Skeletal muscle cell (primary cell): ENCODE data around the gene TREM1.

Experiments
- DNase-seq: peaks from one replicate; pipeline ENCODE4 v3.0.0-alpha.2; 2010; ENCODE audit warnings: low read depth
- H3K4me3 ChIP-seq: 2 replicates; pipeline ENCODE4 v1.5.1; 2011; ENCODE audit warnings: low read depth, mild to moderate bottlenecking, control low read depth, low read length, moderate library complexity

Gene TREM1

DNA sequence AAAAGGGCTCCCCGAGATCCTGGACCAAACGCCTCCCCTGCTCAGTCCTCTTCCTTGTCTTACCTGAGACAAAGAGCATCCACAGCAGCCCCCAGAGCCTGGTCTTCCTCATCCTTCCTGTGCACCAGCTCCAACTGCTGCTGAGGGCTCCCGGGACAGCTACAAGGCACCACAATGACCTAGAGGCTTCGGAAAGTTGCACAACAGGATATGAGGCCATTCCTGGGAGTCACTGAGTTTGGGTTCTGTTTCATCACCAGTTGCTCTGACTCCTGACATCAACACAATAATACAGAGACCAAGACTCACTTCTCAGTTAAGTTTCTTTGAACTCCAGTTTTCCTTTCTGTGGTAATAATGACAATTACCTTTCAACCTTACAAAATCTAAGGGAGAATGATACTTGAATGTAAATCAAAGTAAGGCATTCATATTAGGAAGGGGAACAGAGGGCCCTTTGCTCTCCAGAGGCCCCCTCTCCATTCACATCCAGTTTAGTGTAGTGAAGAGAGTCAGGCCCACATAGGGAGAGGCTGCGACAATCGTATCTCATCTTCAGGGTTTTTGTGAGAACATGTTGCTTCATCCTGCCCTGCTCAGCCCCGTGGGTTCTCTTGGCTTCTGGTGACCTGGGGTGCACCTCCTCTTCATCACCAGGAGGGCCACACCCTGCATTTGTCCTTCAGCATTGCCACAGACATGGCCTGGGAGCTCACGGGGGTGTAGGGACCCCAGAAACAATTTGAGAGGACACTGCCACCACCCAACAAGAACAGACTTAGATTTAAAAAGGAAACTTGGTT lies at the start of gene TREM1:
Gene TREM1 (minus strand): TSS at position 139 of the 803 bp plus-strand sequence. CDS start 27 bp downstream, at position 112.
- peak; percentile 88 for DNase-seq
- H3K4me3 ChIP-seq, result no peak within 1 kb of the TSS

GRCh38 chr6:41335943-41336342 lies 49.5 kb upstream of the TREM1 start:
- no peak for DNase-seq
- no peak overlapping the region for H3K4me3 ChIP-seq

GRCh38 chr6:41335296-41335695 lies 48.8 kb upstream of the TREM1 start, which contains the start of gene NCR2:
NCR2 (plus strand) TSS chr6:41335608; CDS start chr6:41335877, 269 bp downstream.
- no peak for DNase-seq
- H3K4me3 ChIP-seq, result no peak within 1 kb of the TSS

- no peak for DNase-seq
- no peak overlapping the region for H3K4me3 ChIP-seq
These were observed 48.1 kb upstream of the TREM1 start for GRCh38 chr6:41334482-41335040.

DNA sequence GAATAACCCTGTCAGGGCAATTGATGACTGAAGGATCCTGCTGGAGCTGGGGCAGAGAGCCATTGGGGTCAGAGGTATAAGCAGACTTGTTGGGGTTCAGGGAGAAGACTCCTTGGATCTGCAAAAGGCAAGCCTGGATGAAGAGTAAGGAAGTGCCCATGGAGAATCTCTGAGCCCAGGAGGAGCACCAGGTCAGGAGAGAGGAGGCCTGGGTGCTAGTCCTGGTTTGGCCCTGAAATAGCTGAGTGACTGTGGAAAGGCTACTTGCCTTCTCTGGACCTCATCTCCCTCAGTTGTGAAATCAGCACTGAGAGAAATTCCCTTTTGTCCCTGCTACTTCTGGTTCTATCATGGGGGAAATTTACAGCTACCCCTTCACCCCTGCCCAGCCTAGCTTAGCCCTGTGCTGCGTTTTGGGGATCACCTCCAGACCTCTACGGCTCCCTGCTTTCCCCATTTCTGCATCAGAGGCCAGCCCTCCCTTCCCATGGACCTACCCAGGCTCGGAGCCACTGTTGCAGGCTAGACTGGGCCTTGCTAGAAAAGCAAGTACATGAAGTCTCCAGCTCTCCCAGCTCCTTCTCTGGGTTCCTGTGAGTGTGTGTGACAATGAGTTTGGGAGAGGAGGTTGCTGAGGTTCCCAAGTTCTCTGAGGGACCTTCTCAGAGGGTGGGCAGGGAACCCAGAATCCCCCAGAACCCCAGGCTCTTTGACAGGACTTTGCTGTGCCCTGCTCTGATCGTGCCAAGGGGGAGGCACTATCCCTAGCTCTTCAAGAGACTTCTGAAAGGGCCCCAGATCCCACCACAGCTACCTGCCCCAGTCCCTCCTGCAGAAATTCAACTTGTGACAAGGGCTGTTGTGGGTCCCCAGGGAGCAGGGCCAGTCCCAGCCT lies 46.6 kb upstream of the TREM1 start:
- DNase-seq, result no peak
- no peak overlapping the region for H3K4me3 ChIP-seq

- no peak for DNase-seq
These were observed 45.8 kb upstream of the TREM1 start for GRCh38 chr6:41332241-41332640.

GRCh38 chr6:41331401-41332150 lies 45.1 kb upstream of the TREM1 start:
- H3K4me3 ChIP-seq, result no peak overlapping the region
- no peak for DNase-seq

More at GRCh38 chr6:41332241-41332640, 45.8 kb upstream of the TREM1 start:
- H3K4me3 ChIP-seq, result no peak overlapping the region

- DNase-seq, result no peak
- no peak overlapping the region for H3K4me3 ChIP-seq
These were observed 40.7 kb upstream of the TREM1 start for GRCh38 chr6:41327177-41327576.

GRCh38 chr6:41326092-41326491 lies 39.6 kb upstream of the TREM1 start:
- H3K4me3 ChIP-seq, result no peak overlapping the region
- DNase-seq, result no peak

GRCh38 chr6:41325446-41326066 lies 39.1 kb upstream of the TREM1 start:
- no peak overlapping the region for H3K4me3 ChIP-seq
- DNase-seq, result no peak

DNA sequence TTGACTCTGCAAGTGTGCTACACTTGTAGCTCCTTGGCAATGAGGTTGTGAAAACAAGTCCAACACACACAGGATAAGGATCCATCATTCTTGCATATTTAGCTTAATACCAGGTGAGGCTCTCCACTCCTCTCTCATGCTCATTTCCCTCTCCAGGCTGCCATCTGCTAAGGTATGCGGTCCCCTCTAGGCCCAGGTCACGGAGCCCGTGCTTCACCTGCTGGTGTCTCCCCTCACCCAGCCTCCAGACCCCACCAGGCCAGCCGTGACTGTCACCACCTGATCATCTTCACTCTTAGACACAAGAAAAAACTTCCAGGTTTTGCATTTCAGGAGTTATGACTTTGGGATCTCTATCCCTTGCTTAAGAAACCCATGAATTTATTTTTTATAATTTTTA lies 34.7 kb upstream of the TREM1 start:
- no peak overlapping the region for H3K4me3 ChIP-seq
- no peak for DNase-seq

DNA sequence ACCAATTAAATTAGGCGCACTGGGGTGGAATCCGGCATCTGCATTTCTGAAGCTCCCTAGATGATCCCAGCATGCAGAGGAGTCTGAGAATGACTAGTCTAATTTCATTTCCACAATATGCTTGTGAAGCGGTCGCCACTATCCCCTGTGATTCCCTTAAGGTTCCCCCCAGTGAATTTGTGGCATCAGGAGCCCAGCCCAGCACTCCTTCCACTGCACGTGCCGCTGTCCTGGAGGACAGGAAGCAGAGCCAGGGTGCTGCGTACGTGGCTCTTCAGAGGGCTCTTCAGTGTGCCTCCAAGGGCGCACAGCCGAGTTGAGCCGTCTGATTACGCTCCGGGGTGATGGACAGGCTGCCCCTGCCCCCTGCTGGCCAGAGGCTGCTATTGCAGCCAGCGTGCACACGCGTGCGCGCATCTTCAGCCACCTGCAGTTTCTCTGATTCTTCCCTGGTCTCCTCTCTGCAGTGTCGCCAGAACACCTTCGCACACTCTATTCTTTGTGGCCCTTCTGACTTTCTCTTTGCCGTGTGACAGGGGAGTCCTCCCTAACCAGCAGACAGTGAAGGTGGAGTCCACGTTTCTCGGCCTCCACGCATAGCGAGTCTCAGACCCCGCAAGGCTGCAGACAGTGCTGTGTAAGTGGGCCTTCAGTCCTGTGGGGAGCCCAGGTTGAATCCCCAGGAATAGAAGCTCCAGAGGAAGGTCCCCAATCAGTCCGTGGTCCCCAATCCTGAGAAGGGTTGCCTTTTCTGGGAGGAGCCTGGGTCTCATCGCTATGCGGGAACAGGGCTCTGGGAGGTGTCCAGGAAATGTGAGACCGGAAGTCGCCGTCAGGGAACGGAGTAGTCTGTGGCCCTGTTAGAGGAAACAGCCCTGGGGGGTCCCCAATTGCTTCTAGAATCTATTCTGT lies 32.4 kb upstream of the TREM1 start:
- peak overlapping the region; percentile 41 for H3K4me3 ChIP-seq
- DNase-seq, result peak; percentile 35

GRCh38 chr6:41318261-41318653 lies 31.8 kb upstream of the TREM1 start:
- DNase-seq, result no peak
- peak overlapping the region; percentile 41 for H3K4me3 ChIP-seq

DNA sequence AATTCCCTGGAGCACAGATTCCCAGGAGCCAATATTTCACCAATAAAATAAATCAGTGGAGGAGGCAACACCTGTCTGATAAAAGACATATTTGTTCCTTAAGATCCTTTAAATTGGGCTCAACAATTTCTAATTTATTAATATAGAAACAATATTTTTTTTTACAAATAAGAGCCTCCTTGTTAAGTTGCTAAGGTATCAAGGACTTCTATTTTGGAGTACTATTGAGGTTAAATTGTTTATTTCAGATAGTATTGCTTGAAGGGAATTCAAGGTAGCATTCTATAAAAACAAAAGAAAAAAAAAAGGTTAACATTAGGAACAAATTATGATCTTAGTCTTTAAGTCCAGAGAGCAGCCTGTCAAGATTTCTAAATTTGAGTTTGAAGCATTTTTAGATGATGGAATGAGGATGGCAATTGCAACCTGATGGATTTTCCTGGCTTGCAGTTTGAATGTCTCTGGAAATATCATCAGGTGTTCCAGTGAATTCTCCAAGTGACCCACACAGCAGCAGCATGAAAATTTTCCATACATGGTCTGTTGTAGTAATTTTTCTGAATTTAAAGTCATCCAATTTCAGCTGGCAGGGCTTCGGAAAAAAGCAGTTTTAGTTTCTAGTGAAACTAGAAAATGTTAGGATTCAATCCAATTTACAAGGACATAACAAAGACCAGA lies 29.6 kb upstream of the TREM1 start:
- DNase-seq, result no peak
- no peak overlapping the region for H3K4me3 ChIP-seq

- no peak for DNase-seq
- no peak overlapping the region for H3K4me3 ChIP-seq
These were observed 28.7 kb upstream of the TREM1 start for GRCh38 chr6:41315203-41315602.

GRCh38 chr6:41306187-41306854 lies 19.8 kb upstream of the TREM1 start:
- DNase-seq, result no peak
- H3K4me3 ChIP-seq, result no peak overlapping the region

- no peak for DNase-seq
- H3K4me3 ChIP-seq, result no peak overlapping the region
These were observed 16.2 kb upstream of the TREM1 start for GRCh38 chr6:41302638-41303037.
